Lower leg skin (tissue), 3 donors: ENCODE data around the gene MT1F.

Experiments
- CTCF ChIP-seq, 3 donors: fragments of 450-650 bp; IDR thresholded peaks; one replicate each; pipeline ENCODE4 v1.5.1; 2016; ENCODE audit warnings: antibody characterized with exemption in 3 of 3, mild to moderate bottlenecking in 3 of 3, moderate library complexity in 2 of 3
- POLR2A ChIP-seq, 2 donors: fragments of 450-650 bp; IDR thresholded peaks; one replicate each; pipeline ENCODE4 v1.6.1; 2016 to 2017; ENCODE audit warnings: antibody characterized with exemption in 2 of 2, mild to moderate bottlenecking in 1 of 2, moderate library complexity in 1 of 2

- TF ChIP-seq POLR2A (IDR thresholded peaks at IDR 0.05) (no peak), CTCF (IDR thresholded peaks at IDR 0.05) (no peak)
These were observed 18.0 kb downstream of the MT1F start for GRCh38 chr16:56675685-56676210.
